HepG2 (cell line): ENCODE results near the gene HADHA. TPM values are rescaled to one million over a fixed set of nuclear protein-coding genes. Genes with fewer than 3 reads are reported as not detected.

Experiments
- HMGA1 ChIP-seq: sonication (generic); formaldehyde crosslinking; conservative IDR thresholded peaks from 2 replicates; pipeline ENCODE4 v1.4.0; 2020; ENCODE audit warnings: missing genetic modification reagents
- IRX3 ChIP-seq: sonication (generic); formaldehyde crosslinking; IDR thresholded peaks from 2 replicates; pipeline ENCODE4 v1.8.1; 2023; ENCODE audit warnings: mild to moderate bottlenecking, low read depth, missing genetic modification reagents, borderline replicate concordance
- NR2F1 ChIP-seq, 2 experiments: fragments of 450-650 bp in 1 of 2; formaldehyde crosslinking in 1 of 2; IDR thresholded peaks; 2 replicates each; pipeline versions ENCODE4 v1.5.0 to v1.6.1; 2016 to 2020; ENCODE audit warnings: mild to moderate bottlenecking in 1 of 2, missing compliant biosample characterization in 1 of 2, missing genetic modification reagents in 1 of 2, moderate library complexity in 1 of 2
- PHB2 ChIP-seq: fragments of 450-650 bp; IDR thresholded peaks from 2 replicates; pipeline ENCODE4 v1.6.1; 2018; ENCODE audit not compliant: partially characterized antibody
- PHF5A ChIP-seq: IDR thresholded peaks from one replicate; pipeline ENCODE4 v1.6.1; 2018; ENCODE audit warnings: low read depth, missing genetic modification reagents; ENCODE audit not compliant: unreplicated experiment
- SIN3A ChIP-seq: IDR thresholded peaks from 2 replicates; pipeline ENCODE4 v1.6.1; 2011; ENCODE audit warnings: low read depth, mild to moderate bottlenecking, control low read depth, low read length, borderline replicate concordance
- SNAPC2 ChIP-seq: sonication (generic); formaldehyde crosslinking; IDR thresholded peaks from 2 replicates; pipeline ENCODE4 v1.8.1; 2022; ENCODE audit warnings: mild to moderate bottlenecking, missing genetic modification reagents
- TCF12 ChIP-seq, 2 experiments: fragments of 450-650 bp in 1 of 2; sonication (generic) in 1 of 2; formaldehyde crosslinking in 1 of 2; IDR thresholded peaks; 2 replicates each; pipeline versions ENCODE4 v1.6.1 to v1.8.0; 2017 to 2022; ENCODE audit warnings: antibody characterized with exemption in 1 of 2, mild to moderate bottlenecking in 1 of 2, missing genetic modification reagents in 1 of 2, moderate library complexity in 1 of 2
- TCF7 ChIP-seq: sonication (generic); IDR thresholded peaks from 2 replicates; pipeline ENCODE4 v1.6.1; 2016; ENCODE audit warnings: antibody characterized with exemption, low read depth
- ZEB1 ChIP-seq: IDR thresholded peaks from 2 replicates; pipeline ENCODE4 v1.6.1; 2012; ENCODE audit warnings: mild to moderate bottlenecking, low read depth, inconsistent platforms; ENCODE audit not compliant: insufficient replicate concordance
- ZNF282 ChIP-seq: fragments of 450-650 bp; IDR thresholded peaks from 2 replicates; pipeline ENCODE4 v1.6.1; 2018; ENCODE audit not compliant: partially characterized antibody
- polyA plus RNA-seq, 8 experiments: library from polyadenylated mRNA; depleted of rRNA in 3 of 8; stranded (reverse) in 7 of 8; unstranded in 1 of 8; fragments of >200 nt; fragmentation: Illumina TruSeq in 4 of 8; extraction: Trizol in 4 of 8; gene quantifications; 2 replicates each; pipeline versions ENCODE4 v1.2.1 to v1.2.3, GENCODE V29; 2011 to 2016; ENCODE audit warnings: low read depth in 4 of 8, missing spikeins in 1 of 8, mixed read lengths in 1 of 8; ENCODE audit not compliant: insufficient read depth in 1 of 8
- total RNA-seq, 5 experiments: library from RNA; depleted of rRNA; stranded (reverse); fragments of >200 nt; fragmentation: Illumina TruSeq; extraction: Trizol; gene quantifications; 2 replicates each; pipeline ENCODE4 v1.2.3, GENCODE V29; 2016; ENCODE audit warnings: low read depth in 1 of 5
- TF ChIP-seq, protein P1 (sequence below): sonication (generic); formaldehyde crosslinking; IDR thresholded peaks from 2 replicates; pipeline ENCODE4 v1.4.0; 2020; ENCODE audit warnings: missing genetic modification reagents
- TF ChIP-seq, protein P2 (sequence below): sonication (generic); formaldehyde crosslinking; IDR thresholded peaks from 2 replicates; pipeline ENCODE4 v1.8.0; 2022; ENCODE audit warnings: missing genetic modification reagents, low read depth, mild to moderate bottlenecking, borderline replicate concordance
- TF ChIP-seq, protein P3 (sequence below): sonication (generic); formaldehyde crosslinking; IDR thresholded peaks from 2 replicates; pipeline ENCODE4 v1.4.0; 2020; ENCODE audit warnings: mild to moderate bottlenecking, missing genetic modification reagents
- TF ChIP-seq, protein P4 (sequence below): sonication (generic); formaldehyde crosslinking; IDR thresholded peaks from 2 replicates; pipeline ENCODE4 v1.5.0; 2020; ENCODE audit warnings: missing genetic modification reagents, mild to moderate bottlenecking, borderline replicate concordance
- TF ChIP-seq, protein P5 (sequence below): sonication (generic); formaldehyde crosslinking; IDR thresholded peaks from 2 replicates; pipeline ENCODE4 v1.8.1; 2023; ENCODE audit warnings: missing genetic modification reagents, inconsistent platforms, borderline replicate concordance
- TF ChIP-seq, protein P6 (sequence below): sonication (generic); formaldehyde crosslinking; IDR thresholded peaks from 2 replicates; pipeline ENCODE4 v1.5.0; 2020; ENCODE audit warnings: mild to moderate bottlenecking, missing genetic modification reagents

The HADHA gene
- total and polyA plus RNA-seq, 2 of the 13 experiments (the other 11 are each of a cell fraction or from before 2014, with no cell fraction given): 102 to 270 TPM

DNA sequence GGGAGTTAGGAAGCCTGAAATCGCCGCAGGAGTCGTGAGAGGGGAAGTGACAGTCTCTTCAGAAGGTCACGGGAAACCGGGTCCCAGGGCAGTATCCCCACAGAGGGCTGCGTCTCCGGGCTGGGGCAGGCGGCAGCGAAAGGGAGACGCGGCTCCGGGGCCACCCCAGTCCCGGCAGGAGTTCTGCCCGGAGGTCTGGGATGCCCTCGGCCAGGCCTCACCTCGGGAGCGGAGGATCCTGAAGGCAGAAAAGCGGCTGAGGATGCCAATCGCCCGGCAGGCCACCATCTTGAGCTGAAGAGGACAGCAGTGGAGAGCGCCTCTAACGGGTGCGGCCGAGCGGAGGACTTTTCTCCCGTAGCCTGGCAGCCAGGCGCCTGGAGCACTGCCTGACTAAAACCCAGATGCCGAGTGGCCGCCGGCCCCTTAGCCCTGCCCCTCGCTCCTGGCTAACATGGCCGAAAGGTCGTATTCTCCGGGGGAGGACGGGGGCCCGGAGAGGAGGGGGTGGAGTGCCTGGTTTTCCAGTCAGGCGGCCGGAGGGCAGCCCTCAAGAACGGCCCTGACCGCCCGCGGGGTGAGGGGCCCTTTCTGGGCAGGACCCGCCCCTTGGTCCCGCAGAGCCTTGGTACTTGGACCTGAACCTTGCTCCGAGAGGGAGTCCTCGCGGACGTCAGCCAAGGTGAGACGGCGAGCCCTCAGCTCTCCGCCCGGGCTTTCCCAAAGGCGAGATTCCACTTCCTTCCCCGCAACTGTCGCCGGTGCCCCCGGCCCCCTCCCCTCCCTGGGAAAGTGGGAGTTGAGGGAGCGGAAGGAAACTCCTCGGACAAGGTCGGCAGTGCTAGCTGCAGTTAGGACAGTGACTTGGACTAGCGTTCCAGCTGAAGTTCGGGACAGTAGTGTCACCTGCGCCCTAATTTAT, at the start of gene HADHA, which contains the start of gene HADHB (continued):
- TF ChIP-seq IRX3 (CRISPR knock-in tag) (no peak), PHB2 (no peak), SNAPC2 (CRISPR knock-in tag) (no peak), PHF5A (CRISPR knock-in tag) (peak; percentile 94), ZEB1 (peak; percentile 68), TCF7 (no peak), NR2F1 (CRISPR knock-in tag; IDR thresholded peaks at IDR 0.05) (peak; percentile 23 to 81; a peak in 2 of 4 replicates), HMGA1 (CRISPR knock-in tag) (no peak), TCF12 (IDR thresholded peaks at IDR 0.05) (no peak), TCF12 (CRISPR knock-in tag; IDR thresholded peaks at IDR 0.05) (peak; percentile 88), SIN3A (peak; percentile 90; the same call in 1 of the 2 replicates), ZNF282 (no peak)
- TF ChIP-seq, protein P1, sequence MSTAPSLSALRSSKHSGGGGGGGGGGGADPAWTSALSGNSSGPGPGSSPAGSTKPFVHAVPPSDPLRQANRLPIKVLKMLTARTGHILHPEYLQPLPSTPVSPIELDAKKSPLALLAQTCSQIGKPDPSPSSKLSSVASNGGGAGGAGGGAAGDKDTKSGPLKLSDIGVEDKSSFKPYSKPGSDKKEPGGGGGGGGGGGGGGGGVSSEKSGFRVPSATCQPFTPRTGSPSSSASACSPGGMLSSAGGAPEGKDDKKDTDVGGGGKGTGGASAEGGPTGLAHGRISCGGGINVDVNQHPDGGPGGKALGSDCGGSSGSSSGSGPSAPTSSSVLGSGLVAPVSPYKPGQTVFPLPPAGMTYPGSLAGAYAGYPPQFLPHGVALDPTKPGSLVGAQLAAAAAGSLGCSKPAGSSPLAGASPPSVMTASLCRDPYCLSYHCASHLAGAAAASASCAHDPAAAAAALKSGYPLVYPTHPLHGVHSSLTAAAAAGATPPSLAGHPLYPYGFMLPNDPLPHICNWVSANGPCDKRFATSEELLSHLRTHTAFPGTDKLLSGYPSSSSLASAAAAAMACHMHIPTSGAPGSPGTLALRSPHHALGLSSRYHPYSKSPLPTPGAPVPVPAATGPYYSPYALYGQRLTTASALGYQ (CRISPR knock-in tag): peak; percentile 62; the same call in 1 of the 2 replicates
- TF ChIP-seq, protein P2, sequence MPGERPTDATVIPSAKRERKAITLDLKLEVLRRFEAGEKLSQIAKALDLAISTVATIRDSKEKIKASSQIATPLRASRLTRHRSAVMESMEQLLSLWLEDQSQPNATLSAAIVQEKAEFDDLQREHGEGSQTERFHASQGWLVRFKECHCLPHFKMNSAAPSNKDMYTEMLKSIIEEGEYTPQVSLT: 0 out of 2 replicates have a peak, but pooled peaks have one; percentile 34
- TF ChIP-seq, protein P3, sequence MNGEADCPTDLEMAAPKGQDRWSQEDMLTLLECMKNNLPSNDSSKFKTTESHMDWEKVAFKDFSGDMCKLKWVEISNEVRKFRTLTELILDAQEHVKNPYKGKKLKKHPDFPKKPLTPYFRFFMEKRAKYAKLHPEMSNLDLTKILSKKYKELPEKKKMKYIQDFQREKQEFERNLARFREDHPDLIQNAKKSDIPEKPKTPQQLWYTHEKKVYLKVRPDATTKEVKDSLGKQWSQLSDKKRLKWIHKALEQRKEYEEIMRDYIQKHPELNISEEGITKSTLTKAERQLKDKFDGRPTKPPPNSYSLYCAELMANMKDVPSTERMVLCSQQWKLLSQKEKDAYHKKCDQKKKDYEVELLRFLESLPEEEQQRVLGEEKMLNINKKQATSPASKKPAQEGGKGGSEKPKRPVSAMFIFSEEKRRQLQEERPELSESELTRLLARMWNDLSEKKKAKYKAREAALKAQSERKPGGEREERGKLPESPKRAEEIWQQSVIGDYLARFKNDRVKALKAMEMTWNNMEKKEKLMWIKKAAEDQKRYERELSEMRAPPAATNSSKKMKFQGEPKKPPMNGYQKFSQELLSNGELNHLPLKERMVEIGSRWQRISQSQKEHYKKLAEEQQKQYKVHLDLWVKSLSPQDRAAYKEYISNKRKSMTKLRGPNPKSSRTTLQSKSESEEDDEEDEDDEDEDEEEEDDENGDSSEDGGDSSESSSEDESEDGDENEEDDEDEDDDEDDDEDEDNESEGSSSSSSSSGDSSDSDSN (CRISPR knock-in tag): peak; percentile 87
- TF ChIP-seq, protein P4, sequence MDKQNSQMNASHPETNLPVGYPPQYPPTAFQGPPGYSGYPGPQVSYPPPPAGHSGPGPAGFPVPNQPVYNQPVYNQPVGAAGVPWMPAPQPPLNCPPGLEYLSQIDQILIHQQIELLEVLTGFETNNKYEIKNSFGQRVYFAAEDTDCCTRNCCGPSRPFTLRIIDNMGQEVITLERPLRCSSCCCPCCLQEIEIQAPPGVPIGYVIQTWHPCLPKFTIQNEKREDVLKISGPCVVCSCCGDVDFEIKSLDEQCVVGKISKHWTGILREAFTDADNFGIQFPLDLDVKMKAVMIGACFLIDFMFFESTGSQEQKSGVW (CRISPR knock-in tag): no peak
- TF ChIP-seq, protein P5, sequence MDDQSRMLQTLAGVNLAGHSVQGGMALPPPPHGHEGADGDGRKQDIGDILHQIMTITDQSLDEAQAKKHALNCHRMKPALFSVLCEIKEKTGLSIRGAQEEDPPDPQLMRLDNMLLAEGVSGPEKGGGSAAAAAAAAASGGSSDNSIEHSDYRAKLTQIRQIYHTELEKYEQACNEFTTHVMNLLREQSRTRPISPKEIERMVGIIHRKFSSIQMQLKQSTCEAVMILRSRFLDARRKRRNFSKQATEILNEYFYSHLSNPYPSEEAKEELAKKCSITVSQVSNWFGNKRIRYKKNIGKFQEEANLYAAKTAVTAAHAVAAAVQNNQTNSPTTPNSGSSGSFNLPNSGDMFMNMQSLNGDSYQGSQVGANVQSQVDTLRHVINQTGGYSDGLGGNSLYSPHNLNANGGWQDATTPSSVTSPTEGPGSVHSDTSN (CRISPR knock-in tag): peak; percentile 38; the same call in 1 of the 2 replicates
- TF ChIP-seq, protein P6, sequence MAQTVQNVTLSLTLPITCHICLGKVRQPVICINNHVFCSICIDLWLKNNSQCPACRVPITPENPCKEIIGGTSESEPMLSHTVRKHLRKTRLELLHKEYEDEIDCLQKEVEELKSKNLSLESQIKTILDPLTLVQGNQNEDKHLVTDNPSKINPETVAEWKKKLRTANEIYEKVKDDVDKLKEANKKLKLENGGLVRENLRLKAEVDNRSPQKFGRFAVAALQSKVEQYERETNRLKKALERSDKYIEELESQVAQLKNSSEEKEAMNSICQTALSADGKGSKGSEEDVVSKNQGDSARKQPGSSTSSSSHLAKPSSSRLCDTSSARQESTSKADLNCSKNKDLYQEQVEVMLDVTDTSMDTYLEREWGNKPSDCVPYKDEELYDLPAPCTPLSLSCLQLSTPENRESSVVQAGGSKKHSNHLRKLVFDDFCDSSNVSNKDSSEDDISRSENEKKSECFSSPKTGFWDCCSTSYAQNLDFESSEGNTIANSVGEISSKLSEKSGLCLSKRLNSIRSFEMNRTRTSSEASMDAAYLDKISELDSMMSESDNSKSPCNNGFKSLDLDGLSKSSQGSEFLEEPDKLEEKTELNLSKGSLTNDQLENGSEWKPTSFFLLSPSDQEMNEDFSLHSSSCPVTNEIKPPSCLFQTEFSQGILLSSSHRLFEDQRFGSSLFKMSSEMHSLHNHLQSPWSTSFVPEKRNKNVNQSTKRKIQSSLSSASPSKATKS: peak; percentile 94; the same call in 1 of the 2 replicates
